GM18505 (cell line): ENCODE measurements around the gene VKORC1L1.
"Not testable (repeated sequence)": the region's sequence is repeated elsewhere in the genome, so short reads cannot be mapped to it uniquely, and the experiment has no call there.

Source experiments
- ATAC-seq: cut with Tn5 transposase; IDR thresholded peaks from one replicate; pipeline ENCODE4 v1.9.1; 2021; ENCODE audit not compliant: unreplicated experiment
- POLR2A ChIP-seq: IDR thresholded peaks from 4 replicates; pipeline ENCODE4 v1.6.1; 2011; ENCODE audit warnings: borderline replicate concordance; ENCODE audit not compliant: insufficient read depth, insufficient read length; ENCODE audit errors: extremely low read depth

VKORC1L1 gene

DNA sequence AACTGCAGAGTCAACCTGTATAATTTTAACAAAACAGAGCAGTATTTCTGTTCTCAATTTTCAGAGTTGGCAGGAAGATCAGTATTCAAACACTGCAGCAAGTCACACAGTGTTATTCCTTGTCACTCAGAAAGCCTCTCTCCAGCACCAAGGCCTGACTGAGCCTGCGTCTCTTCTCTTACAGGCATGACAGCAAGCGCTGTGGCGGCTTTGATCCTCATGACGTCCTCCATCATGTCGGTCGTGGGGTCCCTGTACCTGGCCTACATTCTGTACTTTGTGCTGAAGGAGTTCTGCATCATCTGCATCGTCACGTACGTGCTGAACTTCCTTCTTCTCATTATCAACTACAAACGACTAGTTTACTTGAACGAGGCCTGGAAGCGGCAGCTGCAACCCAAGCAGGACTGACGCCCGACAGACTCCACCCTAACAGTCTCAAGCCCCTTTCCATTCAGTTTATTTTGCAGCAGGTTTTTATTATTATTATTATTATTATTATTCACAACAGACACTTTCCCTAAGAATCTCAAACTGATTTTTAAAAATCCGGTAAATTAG lies 81.1 kb downstream of the VKORC1L1 start:
- ATAC-seq = no peak
- TF ChIP-seq POLR2A = no peak

DNA sequence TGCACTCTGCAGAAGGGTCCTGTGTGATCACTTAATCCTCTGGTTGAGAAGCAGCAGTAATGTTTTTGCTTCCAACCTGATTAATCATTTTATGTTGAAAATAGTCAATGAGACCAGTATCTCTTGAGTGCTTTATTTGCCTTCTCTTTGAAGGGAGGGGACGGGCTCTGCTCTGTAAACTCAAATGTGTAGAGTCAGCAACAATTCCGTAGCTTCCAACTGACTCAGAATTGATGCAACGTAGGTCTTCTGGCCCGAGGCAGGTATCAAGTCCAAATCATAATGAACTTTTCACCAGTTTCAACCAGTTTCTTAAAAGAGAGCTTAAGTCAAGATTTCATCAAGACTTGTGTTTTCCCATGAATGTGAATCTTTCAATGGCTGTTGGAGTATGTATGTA lies 82.8 kb downstream of the VKORC1L1 start:
- no peak for TF ChIP-seq POLR2A
- no peak for ATAC-seq

DNA sequence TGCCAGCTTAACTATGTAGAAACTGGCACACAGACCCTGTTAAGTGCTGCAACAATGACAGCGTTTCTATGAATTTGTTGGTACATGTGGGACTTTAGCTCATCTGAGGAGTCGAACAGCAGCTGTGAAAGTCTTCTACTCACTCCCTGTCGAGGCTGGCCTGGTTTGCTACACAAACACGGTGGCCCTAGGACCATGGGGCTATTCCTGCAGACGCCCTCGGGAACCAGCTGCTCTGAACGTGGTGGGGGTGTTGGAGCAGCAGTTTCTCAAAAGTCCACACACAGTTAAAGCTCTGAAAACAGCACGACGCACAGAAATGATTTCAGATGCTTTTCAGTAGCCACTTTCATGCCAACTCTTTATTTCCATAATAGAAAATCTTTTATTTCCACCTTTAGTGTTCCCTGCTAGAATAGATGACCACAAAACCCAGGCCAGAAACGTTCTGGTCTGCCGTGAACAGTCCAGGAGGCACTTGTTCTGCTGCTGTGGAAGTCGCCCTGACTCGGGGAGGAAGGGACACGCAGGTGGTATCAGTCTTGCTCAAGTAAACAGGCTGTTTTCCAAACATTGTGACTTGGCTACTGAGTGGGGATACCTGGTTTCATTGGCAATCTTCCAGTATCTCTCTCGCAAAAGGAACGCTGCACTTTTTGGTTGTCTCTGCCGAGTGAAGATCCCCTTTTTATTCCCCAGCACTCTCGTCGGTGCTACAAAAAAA lies 87.6 kb downstream of the VKORC1L1 start:
- no peak for ATAC-seq
- no peak for TF ChIP-seq POLR2A

DNA sequence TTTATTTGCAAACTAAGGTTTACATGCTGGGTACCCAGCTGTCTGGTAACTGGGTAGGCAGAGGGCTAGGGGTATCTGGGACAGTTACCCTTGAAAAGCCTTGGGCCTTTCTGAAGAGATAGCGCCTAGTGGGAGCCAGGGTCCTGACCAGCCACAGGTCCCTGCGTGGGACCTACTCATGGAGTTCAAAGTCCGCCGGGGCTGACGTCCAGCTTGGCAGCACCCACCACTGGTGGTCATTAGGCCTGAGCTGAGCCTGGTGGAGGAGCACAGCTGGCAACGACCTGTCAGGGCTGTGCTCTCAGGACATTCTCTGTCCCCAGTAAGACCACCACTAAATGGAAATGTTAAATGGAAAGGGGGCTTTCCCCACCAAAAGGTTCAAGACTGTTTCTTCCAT lies 89.2 kb downstream of the VKORC1L1 start:
- no peak for TF ChIP-seq POLR2A
- no peak for ATAC-seq

DNA sequence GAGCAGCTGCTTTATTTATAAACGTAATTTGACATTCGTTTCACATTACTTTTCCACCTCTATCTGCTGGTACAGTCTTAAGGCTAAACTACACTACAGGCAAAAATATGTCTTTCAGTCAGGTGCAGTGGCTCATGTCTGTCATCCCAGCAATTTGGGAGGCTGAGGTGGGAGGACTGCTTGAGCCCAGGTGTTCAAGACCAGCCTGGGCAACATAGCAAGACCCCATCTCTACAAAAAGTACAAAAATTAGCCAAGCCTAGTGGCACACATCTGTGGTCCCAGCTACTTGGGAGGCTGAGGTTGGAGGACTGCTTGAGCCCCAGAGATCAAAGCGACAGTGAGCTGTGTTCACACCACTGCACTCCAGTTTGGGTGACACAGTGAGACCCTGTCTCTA lies 91.8 kb downstream of the VKORC1L1 start:
- not testable (repeated sequence) for ATAC-seq

DNA sequence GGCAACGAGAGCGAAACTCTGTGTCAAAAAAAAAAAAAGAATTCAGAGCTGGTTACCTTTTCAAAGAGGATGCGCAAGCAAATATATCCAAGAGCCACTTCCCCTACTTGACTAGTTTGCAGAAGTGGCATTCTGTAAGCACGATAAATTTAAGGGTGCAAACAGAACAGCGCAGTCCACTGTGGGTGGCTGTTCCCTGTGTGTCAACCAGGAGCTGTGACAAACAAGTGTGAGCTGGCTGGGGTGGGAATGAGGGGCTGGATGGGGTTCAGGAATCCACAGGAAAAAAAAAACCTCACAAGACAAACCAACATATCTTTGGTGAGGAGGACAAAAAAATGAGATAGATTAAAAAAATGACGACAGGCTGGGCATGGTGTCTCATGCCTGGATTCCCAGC lies 93.3 kb downstream of the VKORC1L1 start:
- no peak for ATAC-seq
- TF ChIP-seq POLR2A = no peak

DNA sequence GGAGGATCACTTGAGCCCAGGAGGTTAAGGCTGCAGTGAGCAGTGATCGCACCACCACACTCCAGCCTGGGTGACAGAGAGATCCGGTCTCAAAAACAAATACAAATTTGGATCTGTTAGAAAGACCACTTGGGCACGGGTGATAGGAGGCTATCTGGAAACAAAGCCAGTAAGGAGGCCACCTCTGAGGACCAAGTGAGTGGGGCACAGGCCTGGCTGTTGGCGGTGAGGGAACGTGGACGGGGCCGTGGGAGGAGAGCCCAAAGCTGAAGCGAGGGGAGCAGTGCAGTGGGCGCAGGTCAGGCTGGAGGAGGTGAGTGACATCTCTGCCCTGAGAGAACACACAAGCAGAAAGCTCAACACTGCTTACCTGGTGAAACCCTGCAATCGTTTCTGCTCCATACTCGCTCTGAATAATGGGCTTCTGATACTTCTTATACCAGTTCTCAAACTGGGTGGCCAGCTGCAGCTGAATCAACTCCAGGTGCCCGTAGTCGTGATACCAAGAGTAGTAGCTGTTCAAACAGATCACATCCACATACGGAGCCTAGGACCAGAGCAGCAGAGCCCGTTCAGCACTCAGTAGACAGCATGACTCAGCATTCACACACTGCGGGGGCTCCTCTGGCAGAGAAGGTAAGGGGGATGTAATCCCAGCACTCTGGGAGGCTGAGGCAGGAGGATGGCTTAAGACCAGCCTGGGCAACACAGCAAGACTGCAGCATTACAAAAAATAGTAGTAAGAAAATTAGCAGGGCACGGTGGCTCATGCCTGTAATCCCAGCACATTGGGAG lies 94.7 kb downstream of the VKORC1L1 start:
- no peak for ATAC-seq
- no peak for TF ChIP-seq POLR2A

DNA sequence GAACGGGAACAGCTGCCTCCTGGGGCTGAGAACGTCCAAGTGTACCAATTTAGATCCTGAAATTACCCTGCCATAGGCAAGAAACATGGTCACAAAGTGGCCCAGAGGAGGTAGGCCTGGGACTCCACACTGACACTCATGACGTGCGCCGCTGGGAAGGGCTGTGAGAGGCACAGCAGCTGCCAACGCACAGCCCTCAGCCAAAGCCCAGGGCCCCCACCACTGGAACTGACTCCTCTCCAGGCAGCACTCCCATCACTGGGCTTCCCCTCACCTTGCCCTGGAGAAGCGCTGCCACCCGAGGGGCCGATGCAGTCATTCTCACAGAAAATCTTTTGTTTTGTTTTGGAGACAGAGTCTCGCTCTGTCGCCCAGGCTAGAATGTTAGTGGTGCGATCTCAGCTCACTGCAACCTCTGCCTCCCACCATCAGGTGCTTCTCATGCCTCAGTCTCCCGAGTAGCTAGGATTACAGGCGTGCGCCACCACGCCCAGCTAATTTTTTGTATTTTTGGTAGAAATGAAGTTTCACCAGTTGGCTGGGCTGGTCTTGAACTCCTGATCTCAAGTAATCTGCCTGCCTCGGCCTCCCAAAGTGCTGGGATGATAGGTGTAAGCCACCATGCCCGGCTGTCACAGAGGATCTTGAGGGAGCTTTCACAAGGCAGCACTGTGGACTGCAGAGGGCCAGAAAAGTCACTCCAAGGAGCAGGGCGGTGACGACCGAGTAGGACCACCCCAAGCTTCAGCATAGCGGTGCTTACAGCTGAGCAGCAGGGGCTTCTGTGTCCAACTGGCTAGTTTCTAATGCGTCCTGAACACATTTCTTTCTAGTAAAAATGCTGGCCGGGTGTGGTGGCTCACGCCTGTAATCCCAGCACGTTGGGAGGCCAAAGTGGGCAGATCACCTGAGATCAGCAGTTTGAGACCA lies 95.6 kb downstream of the VKORC1L1 start:
- ATAC-seq = no peak
- no peak for TF ChIP-seq POLR2A

DNA sequence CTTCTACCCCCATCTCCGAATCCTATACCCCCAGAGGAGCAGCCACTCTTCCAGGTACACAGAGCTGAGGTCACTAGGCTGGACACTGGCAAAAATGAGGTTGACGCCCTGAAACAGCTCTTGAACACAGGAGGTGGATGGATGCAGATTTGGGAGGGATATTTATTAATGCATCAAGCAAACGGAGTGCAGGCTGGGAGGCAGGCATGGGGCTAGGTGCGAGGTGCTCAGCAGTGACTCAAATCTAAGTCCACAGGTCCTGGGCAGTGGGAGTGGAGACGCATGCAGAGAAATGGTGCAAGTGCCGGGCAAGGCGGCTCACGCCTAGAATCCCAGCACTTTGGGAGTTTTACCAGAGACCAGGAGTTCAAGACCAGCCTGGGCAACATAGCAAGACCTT lies 98.1 kb downstream of the VKORC1L1 start:
- no peak for ATAC-seq
- no peak for TF ChIP-seq POLR2A

DNA sequence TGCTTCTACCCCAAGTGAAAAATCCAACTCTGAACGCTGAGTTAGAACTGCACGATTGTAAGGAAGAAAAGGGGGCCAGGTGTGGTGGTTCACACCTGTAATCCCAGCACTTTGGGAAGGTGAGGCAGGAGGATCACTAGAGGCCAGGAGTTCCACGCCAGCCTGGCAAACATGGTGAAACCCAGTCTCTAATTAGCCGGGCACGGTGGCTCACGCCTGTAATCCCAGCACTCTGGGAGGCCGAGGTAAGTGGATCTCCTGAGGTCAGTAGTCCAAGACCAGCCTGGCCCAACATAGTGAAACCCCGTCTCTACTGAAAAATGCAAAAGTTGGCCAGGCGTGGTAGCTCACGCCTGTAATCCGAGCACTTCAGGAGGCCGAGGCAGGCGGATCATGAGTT lies 100.1 kb downstream of the VKORC1L1 start:
- TF ChIP-seq POLR2A = no peak
- no peak for ATAC-seq

DNA sequence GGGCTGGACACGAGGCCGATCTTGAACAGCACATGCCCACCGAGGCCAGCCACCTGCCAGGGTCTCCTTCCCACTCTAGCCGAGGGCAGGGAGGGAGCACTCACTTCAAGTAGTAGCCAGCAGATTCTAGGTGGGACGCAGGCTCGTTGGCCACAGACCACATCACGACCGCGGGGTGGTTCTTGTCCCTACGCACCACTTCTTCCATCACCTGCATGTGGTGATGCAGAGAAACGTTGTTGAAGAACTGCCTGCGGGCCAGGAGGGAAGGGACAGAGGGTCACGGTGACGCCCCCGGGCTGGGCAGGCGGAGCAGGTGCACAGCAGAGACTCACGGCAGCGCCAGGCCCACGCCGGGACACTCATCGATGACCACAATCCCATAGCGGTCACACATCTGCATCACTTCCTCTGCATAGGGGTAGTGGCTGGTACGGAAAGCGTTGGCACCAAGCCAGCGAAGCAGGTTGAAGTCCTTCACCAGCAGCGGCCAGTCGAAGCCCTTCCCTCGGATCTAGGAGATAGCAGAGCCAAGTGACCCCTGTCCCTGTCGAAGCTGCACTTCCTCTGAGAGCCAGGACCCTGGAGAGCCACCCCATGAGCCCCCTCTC lies 101.4 kb downstream of the VKORC1L1 start:
- TF ChIP-seq POLR2A = no peak
- ATAC-seq = no peak

DNA sequence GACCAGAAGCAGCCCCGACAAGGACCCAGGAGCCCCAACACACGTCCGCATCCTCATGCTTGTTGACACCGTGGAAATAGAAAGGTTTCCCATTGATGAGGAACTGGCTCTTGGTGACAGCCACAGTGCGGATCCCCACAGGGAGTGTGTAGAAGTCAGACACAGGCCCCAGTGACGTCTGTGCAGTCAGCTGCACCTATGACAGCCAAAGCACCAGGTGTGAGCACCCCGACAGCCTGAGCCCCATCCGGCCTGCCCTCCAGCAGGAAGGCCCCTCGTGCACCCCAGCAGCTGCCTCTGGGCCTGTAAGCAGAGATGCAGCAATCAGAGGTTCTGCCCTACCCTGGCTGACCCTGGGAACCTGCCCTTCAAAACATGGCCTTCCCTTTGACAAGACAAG lies 102.0 kb downstream of the VKORC1L1 start:
- TF ChIP-seq POLR2A = no peak
- no peak for ATAC-seq
